ENCODE data around the gene MAD1L1.

Gene MAD1L1

DNA sequence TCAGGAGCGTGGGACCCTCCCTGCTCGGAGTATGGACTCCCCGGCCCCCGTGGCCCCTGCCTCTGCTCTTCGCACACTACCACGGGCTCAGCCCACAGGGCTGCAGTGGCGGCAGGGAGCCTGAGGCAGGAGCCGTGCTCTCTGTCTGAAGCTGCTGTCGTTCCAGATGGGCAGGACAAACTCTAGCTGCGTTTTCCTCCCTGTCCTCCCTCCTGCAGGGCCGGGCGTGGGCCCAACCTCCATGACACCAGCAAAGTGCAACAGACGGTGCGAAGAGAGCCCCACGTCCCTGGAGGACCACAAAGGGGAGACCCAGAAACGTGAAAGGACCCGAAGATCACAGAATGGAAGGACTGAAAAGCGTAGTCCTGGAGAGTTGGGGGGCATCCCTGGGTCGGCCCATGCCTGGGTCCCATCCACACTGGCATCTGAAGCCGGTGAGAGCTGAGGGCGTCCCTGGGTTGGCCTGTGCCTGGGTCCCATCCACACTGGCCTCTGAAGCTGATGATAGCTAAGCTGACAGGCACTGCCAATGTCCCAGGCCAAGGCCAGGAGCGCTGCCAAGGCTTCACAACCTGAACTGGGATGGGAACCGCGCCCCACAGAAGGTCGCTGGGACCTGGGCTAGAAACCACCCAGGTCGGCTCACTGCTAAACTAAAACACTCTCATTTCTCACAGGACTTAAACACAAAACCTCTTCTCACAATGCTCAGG lies 267.0 kb downstream of the MAD1L1 start:
- no peak for DNase-seq

DNA sequence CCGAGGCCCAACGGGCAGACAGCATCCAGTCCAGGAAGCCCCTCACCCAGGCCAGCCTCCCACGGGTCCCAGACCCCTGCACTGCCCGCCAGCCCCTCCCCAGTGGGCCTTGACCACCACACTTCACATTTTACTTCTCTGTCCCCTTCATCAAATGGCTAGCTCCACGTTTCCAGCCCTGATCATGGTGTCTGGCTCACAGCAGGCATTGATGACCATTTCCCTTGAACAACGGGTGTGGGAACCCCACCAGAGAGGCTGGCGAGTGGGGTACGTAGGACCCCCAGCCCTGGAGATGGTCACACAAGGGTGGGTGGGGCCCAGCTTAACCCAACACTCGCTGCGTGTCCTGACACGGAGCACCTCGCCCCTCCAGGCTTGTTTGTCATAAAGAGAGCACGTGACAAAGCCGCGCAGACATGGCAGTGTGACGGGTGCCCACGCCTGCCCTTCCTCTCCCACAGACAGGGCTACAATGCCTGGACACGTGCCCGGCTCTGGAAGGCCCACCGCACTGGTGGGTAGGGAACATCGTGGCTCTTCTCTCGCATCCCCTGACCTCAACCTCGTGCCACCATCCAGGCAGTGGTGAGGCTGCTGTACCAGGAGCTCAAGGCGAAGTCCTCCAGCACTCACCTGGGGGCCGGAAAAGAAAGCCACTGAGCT lies 267.7 kb downstream of the MAD1L1 start:
- no peak for DNase-seq

DNA sequence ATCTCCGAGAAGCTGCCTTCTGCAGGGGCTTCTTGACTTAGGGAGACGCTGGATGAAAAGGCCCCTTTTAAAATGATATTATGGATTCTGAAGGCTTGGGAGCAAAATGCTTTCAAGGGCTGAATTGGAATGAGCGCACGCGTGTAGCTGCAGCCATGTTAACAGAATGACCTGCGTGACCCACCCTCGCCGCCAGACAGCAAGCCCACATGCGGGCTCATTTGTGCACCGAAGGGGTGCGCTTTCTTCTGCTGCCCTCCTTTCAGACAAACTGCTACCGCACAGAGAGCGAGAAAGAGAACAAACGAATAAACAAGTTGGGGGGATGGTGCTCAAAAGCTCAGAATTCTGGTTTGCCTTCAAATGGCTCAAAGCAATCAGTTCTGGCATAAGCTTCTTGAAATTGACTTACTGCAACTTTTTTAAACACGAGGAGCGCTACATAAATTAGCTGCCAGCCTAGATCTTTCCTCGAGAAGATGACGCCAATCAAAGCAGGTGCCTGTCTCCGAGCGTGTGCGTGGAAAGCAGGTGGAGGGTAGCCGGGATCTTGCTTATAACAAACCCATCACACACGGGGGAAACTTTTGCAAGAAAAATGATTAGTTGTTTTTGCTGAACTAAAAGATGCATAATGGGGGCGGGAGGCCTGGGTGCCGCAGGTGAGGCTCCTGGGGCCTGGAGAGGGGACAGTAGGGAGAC lies 268.4 kb downstream of the MAD1L1 start:
- DNase-seq: no peak

DNA sequence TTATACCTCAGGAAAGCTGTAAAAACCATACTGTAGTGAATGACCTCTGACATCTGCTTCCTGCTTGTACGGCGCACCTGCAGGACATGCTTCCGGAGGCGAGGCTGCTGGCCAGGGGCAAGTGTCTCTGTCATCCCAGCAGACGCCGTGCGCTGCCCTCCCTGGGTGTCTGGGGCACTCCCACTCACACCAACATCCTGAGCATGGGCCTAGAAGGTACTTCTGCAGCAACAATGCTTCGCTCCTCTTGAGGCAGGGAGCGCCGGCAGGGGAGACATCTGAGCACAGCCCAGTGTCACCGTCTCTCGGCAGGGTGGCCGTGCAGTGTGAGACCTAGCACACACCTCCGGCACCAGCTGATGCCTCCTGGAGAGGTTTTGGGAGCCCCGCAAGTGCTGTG lies 269.2 kb downstream of the MAD1L1 start:
- no peak for DNase-seq

DNA sequence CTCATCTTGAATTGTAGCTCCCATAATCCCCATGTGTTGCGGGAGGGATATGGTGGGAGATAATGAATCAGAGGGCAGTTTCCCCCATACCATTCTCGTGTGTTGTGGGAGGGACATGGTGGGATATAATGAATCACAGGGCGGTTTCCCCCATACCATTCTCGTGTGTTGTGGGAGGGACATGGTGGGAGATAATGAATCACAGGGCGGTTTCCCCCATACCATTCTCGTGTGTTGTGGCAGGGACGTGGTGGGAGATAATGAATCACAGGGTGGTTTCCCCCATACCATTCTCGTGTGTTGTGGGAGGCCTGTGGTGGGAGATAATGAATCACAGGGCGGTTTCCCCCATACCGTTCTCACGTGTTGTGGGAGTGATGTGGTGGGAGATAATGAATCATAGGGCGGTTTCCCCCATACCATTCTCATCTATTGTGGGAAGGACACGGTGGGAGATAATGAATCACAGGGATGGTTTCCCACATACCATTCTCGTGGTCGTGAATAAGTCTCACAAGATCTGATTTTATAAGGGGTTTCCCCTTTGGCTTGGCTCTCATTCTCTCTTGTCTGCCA lies 271.0 kb downstream of the MAD1L1 start:
- DNase-seq: no peak

DNA sequence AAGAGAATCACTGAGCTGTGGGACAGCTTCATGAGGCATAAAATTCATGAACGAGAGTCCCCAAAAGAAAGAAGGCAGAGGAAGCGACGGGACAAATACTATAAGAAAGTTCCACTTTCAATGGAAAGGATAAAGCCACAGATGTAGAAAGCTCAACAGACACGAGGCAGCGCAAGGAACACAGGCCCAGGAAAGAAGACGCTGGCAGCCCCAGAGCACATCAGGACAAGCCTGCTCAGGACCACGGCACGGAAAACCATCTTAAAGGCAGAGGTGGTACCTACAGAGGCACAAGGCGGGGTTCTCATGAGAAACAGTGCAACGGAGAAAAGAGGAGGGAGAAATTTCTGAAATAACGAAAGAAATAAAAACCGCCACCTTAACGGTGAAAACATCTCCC lies 273.4 kb downstream of the MAD1L1 start:
- no peak for DNase-seq

DNA sequence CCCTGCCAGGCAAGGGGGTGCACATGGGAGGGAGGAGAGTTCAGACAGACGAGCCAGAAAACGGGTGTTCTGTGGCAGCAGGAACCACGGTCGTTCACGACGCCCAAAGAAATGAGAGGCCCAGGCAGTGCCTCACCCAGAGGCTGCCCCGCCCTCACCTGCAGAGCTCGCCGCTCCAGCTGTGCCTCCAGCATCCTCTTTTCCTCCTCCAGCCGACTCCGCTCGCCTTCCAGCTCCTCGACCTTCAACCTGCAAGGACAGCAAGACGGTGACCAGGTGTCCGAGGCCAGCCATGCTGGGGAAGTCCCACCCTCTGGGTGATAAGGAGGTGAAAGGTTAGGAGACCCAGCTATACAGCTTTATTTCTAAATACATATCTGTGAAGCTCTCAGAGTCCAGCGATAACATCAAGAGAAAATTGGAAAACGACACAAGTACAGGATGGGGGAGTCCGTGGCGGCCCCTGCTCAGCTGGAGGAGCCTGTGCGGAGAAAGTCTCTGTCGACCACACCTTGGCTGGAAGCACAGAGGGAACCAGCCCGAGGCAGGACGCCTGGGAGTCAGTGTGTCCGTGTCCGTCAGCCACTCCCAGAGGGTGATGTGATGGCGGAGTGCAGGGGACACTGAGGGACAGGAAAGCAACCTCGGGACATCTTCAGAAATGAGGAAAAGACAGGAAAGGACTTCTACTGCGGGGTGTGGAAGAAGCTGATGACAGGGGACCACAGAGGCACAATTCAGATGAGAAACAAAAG lies 275.1 kb downstream of the MAD1L1 start:
- no peak for DNase-seq

DNA sequence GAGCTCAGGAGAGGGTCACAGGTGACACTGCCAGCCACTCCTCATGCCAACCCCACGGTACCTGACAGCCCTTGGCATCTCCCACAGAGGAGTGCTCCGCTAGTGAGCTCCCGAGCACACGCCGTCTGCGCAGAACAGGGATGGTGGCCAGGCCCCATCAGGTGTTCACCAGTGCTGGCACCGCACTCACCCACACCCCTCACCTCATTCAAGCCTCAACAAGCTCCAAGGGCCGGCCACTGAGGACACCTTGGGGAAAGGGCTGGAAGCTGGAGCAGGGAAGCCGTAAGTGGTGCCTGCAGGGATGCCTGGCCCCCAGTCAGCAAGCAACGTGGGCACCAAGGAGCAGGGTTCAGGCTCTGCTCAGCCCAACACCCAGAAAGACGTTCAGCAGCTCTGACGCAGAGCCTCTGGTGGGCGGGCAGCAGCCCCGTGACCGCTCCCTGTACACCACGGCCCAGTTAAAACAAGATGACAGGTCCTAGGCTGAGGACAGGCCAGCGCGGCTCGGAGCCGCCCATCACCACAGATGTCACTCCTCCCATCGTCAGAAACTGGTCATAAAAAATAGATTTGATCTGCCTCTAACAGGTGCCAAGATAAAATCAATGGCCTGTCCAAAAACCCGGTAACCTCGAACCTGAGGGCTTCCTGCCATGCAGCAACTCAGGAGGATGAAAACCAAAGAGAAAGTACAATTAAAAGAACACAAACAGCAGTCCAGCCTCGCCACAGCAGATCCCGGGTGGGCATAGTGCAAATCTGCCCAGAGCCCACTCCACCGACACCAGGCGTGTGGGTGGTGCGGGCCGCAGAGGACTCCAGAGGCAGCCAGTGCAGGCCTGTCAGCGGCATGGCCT lies 275.9 kb downstream of the MAD1L1 start:
- DNase-seq: no peak

DNA sequence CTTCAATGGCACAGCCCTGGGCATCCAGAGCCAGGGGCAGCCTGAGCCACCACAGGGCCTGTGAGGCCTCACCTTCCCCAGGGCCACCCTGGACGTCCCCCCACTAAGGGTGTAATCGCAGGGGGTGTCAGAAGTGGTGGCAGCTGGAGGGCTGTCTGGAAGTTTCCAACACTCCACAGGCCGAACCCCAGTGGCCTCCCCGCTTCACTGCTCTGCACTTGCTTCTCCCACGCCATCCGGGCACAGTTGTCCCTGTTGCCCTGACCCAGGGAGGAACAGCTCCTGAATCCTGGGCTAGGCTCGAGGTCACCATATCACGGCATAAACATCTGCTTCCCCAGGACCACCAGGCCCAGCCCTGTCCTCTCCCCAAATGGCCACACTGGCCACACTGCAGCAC lies 276.6 kb downstream of the MAD1L1 start:
- DNase-seq: no peak

DNA sequence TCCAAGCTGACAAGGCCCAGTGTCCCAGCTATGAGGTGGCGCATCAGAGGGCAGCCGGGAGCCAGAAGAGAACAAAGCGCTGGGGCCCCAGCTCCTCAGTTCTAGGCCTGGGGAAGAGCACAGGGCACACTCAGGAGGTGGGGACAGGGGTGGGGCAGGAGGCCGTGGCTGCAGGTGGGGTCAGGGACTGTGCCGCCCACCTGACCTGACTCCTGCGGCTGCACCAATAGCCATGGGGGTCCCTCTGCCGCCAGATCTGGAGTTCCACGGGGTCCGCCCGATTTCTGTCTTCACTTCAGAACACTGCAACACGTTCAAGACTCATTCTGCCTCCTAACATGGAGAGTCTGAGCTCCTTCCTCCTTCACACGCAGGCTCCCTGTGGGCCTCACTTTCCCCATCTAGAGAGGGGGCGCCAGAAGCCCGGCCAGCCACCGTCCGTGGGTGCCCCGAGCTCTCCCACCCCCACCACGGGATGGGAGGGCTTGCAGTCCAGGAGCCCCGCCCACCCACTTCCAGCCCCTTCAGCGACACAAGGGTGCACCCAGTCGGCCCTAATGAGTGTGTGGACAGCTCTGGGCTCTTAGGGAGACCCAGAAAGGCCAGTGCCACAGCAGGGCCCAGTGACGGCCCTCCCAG lies 278.3 kb downstream of the MAD1L1 start:
- no peak for DNase-seq

DNA sequence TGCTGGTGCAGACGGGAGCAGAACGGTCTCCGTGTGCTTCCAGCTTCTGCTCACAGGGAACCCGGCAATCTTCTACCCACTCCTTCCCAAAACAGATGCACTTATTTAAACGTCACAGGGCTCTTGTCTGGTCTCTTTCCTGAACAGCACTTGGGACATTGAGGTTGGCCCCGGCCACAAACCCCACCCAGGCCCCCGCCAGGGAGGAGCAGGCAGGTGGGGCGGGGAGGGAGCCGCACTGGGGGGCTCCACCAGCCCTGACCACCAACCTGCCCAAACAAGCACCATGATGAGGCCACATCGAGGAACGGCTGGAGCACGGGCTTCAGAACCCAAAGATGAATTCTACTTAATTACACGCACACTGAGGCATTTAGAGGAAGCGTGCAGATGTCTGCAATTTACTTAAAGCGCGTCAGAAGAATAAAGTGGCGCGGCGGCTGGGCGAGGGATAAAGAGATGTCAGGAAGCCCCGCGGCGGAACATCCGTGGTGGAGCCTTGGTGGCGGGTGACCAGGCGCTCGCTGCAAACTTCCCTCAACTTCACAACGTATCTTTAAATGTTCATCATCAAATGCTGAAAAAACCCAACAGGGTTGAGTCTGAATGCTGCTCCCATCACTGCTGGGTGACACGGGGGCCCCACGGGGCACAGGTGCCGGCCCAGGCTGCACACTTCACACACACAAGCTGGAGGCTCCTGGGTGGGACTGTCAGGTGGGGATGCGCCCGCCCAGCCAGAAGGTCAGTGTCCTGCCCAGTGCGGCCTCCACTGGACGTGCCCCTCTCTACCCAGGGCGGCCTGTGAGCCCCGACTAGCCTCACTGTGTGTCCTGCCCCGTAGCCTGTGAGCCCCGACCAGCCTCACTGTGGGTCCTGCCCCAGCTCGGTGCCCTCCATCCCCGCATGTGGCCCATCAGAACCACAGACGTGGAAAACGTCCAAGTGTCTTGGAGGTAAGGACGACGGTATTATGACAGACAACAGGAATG lies 279.2 kb downstream of the MAD1L1 start:
- DNase-seq: no peak

DNA sequence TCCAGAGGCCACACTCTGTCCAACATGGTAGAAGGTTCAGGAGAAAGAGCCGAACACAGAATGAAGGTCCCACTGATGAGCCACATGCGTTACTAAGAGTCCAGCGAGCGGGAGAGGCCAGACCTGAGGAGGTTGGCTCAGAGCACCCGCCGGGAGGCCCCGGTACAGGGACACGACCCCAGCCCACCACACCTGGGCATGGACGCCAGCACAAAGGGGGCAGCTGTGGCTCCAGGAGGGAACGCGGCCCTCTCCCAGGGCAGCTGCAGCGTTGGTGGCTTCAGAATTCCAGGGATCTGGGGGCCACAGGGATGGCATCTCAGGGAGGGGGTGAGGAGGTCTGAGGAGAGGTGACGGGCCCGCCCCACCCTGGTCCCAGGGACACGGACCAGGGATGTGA lies 280.0 kb downstream of the MAD1L1 start:
- DNase-seq: no peak

DNA sequence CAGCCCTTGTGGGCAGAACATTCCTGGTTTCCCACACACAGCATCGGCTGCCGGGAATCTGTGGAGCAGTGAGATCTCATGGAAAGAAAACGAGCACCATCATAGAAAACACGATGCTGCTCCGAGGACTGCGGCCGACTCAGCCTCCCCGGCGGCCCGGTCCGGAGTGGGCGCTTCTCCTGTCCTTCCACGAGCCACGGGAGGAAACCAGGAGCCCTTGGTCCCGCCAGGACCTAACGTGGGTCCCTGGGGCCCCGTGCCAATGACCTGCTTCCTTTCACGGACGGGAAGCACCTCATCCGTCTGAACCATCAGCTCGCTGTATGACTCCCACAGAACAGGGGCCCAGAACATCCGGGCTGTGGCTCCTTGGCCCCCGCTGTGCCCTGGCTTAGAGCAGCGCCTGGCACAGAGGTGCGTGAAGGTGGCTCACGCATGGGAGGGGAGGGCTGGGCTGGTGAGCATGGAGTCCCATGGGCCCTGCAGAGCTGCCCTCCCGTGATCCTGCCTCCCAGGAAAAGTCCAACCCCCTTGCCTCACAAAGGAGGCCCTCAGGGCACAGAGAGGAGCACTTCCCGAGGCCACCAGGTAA lies 280.5 kb downstream of the MAD1L1 start:
- DNase-seq: no peak

DNA sequence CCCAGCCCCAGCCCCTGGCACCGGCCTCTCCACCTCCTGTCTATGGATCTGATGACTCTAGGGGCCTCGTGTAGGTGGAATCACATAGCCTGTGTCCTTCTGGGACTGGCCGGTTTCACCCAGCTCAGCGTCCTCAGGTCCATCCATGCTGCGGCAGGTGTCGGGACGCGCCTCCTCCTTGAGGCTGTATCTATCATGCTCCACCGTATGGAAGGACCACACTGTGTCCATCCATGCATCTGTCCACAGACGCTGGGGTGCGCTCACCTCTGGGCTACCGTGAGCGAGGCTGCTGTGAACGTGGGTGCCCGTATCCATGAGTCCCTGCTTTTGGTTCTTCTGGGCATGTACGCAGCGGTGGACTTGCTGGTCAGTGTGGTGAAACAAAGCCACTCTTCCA lies 281.1 kb downstream of the MAD1L1 start:
- no peak for DNase-seq

DNA sequence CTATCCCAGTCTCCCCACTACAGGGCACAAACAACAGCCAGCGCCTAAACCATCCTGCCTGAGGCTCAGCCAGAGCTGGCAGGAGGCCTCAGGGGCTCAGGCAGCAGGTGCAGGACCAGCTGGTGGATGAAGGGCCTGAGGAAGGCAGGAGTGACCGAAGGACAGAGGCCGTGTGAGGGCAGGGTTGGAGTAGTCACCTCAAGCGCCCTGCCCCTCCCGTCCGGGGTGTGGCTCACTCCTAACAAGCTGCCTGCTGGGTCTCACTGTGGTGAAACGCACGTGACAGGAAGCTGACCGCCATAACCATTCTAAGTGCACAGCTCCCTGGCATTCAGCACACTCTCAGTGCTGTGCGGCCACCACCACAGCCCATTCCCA lies 281.6 kb downstream of the MAD1L1 start:
- DNase-seq: peak in 2 of 3 experiments; percentile 80 to 89

DNA sequence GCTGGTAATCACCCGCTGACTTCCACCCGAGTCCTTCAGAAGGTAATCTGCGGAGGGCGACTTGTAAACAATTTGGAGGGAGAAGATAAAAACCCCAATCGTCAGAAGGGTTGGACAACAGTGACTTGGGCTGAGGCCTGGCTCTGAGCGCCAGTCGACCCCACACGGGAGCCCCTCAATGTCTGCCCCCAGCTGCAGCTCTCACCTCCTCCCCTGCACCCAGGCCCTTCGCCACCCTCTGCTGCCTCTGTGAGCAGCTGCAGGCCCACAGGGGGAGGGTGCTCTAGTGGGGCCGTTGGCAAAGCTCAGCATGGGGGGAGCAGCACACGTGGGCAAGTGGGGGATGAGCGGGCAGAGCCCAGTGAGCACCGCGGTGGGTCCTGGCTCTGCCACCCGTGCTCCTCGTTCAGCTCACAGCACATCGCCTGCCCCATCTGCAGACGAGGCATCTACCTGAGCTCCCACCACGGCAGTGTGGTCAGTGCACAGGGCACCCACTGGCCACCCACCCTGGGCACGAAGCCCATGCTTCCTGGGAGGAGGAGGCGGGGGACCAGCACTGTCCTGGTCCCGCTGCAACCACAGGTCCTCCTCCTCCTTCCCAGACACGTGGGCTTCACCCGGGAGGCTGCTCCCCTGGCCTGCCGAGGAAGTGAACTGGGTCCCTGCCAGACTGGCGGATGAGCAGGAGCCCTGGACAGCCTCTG lies 282.1 kb downstream of the MAD1L1 start:
- peak in 2 of 3 experiments; percentile 48 to 74 for DNase-seq

DNA sequence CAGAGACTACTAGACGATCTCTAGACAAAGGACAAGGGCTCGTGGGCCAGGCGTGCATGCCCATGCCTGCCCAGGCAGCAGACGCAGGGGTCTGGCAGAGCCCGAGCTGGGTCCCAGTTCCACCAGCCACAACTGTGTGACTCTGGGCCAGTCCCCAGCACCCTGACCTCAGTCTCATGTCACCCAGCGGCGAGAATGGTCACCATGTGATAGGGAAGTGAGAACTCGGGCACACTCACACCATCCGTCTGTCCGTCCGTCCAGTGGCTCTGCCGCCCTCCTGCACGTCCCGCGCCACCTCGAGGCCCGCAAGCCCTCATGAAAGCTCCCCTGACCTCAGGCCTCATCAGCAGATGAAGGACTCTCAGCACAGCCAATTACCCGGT lies 282.7 kb downstream of the MAD1L1 start:
- DNase-seq: no peak

DNA sequence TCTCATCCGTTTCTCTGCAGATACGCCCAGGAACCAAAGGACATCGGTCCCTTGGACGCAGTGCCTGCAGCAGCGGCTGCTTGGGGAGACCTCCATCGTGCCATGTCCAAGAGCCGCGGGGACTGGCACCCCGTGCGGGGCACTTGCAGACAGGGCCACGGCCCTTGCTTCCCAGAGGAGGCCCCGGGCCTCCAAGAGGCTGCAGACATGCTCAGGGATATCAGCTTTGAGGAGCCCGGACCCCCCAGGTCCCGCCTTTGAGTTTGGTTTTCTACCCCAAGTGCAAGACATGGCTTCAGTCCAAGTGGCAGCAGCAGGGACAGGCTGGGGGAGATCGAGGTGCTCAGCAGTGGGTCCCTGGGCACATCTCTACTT lies 283.1 kb downstream of the MAD1L1 start:
- DNase-seq: no peak

All from NCI-H1417 (cell line).